HL-60 (cell line): ENCODE results near the gene FCN2.

Experiments used
- GABPA ChIP-seq: IDR thresholded peaks from 2 replicates; pipeline ENCODE4 v1.6.1; 2012; ENCODE audit warnings: low read depth
- POLR2AphosphoS5 ChIP-seq: IDR thresholded peaks from 2 replicates; pipeline ENCODE4 v1.6.1; 2012; ENCODE audit warnings: low read depth
- SPI1 ChIP-seq: IDR thresholded peaks from 2 replicates; pipeline ENCODE4 v1.6.1; 2012; ENCODE audit warnings: low read depth, mild to moderate bottlenecking, borderline replicate concordance
- TF ChIP-seq, protein P1 (sequence below): IDR thresholded peaks from one replicate; pipeline ENCODE4 v1.5.1; 2011; ENCODE audit warnings: low read length, control low read depth, inconsistent platforms; ENCODE audit not compliant: insufficient read depth
- TF ChIP-seq, protein P2 (sequence below): IDR thresholded peaks from 2 replicates; pipeline ENCODE4 v1.6.1; 2012; ENCODE audit warnings: low read depth; ENCODE audit not compliant: insufficient replicate concordance

DNA sequence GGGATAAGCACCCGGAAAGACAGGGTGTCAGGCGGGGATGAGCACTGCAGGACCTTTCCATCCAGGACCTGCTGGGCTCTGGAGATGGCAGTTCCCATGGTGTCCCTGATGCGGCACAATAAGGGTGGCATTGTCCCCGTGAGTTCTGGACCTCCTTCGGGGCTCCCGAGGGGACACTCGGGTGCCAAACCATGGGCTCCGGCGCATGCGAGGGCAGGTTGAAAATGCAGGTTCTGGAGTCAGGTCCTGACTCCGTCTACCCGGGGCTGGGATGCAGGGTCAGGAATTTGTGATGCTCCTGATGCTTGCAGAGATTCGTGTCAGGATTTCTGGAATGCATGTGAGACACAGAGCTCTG, 682 bp downstream of the FCN2 start:
- TF ChIP-seq, protein P1, sequence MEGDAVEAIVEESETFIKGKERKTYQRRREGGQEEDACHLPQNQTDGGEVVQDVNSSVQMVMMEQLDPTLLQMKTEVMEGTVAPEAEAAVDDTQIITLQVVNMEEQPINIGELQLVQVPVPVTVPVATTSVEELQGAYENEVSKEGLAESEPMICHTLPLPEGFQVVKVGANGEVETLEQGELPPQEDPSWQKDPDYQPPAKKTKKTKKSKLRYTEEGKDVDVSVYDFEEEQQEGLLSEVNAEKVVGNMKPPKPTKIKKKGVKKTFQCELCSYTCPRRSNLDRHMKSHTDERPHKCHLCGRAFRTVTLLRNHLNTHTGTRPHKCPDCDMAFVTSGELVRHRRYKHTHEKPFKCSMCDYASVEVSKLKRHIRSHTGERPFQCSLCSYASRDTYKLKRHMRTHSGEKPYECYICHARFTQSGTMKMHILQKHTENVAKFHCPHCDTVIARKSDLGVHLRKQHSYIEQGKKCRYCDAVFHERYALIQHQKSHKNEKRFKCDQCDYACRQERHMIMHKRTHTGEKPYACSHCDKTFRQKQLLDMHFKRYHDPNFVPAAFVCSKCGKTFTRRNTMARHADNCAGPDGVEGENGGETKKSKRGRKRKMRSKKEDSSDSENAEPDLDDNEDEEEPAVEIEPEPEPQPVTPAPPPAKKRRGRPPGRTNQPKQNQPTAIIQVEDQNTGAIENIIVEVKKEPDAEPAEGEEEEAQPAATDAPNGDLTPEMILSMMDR, result no peak
- TF ChIP-seq POLR2AphosphoS5 (no peak), GABPA (no peak), SPI1 (no peak)
- TF ChIP-seq, protein P2, sequence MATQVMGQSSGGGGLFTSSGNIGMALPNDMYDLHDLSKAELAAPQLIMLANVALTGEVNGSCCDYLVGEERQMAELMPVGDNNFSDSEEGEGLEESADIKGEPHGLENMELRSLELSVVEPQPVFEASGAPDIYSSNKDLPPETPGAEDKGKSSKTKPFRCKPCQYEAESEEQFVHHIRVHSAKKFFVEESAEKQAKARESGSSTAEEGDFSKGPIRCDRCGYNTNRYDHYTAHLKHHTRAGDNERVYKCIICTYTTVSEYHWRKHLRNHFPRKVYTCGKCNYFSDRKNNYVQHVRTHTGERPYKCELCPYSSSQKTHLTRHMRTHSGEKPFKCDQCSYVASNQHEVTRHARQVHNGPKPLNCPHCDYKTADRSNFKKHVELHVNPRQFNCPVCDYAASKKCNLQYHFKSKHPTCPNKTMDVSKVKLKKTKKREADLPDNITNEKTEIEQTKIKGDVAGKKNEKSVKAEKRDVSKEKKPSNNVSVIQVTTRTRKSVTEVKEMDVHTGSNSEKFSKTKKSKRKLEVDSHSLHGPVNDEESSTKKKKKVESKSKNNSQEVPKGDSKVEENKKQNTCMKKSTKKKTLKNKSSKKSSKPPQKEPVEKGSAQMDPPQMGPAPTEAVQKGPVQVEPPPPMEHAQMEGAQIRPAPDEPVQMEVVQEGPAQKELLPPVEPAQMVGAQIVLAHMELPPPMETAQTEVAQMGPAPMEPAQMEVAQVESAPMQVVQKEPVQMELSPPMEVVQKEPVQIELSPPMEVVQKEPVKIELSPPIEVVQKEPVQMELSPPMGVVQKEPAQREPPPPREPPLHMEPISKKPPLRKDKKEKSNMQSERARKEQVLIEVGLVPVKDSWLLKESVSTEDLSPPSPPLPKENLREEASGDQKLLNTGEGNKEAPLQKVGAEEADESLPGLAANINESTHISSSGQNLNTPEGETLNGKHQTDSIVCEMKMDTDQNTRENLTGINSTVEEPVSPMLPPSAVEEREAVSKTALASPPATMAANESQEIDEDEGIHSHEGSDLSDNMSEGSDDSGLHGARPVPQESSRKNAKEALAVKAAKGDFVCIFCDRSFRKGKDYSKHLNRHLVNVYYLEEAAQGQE, result no peak
